Loucy (cell line): Measurements from ENCODE around the gene RAET1E.

Experiments
- CTCF ChIP-seq: fragments of 200-600 bp; sonication (generic); conservative IDR thresholded peaks from 2 replicates; pipeline ENCODE4 v1.5.1; 2014; ENCODE audit warnings: mild to moderate bottlenecking, antibody characterized with exemption, low read length
- EZH2phosphoT487 ChIP-seq: fragments of 200-600 bp; IDR thresholded peaks from 2 replicates; pipeline ENCODE4 v1.6.1; 2018; ENCODE audit warnings: antibody characterized with exemption, mild to moderate bottlenecking, moderate library complexity, borderline replicate concordance

GRCh38 chr6:149877659-149878058 lies 20.3 kb downstream of the RAET1E start:
- TF ChIP-seq CTCF (no peak), EZH2phosphoT487 (no peak)
